DMS114 treated with DMSO at 0.1 percent for 48 hours (cell line): ENCODE results near the gene RDH16.
"Not testable (repeated sequence)": the region's sequence is repeated elsewhere in the genome, so short reads cannot be mapped to it uniquely, and the experiment has no call there.

ENCODE experiments used
- DNase-seq: peaks from one replicate; lab custom pipeline; 2025; ENCODE audit not compliant: unreplicated experiment; lab: John Stamatoyannopoulos, UW

The RDH16 gene

GRCh38 chr12:56954958-56955355, 2.5 kb downstream of the RDH16 start:
- no peak for DNase-seq

GRCh38 chr12:56954057-56954957, 3.1 kb downstream of the RDH16 start:
- DNase-seq: no peak

GRCh38 chr12:56953314-56953713, 4.1 kb downstream of the RDH16 start:
- no peak for DNase-seq

- DNase-seq: no peak
These were observed 5.6 kb downstream of the RDH16 start for GRCh38 chr12:56951582-56952339.

GRCh38 chr12:56948881-56949280, 8.5 kb downstream of the RDH16 start:
- no peak for DNase-seq

- DNase-seq: no peak
These were observed 9.0 kb downstream of the RDH16 start for GRCh38 chr12:56948457-56948777.

GRCh38 chr12:56947633-56948456, 9.6 kb downstream of the RDH16 start:
- no peak for DNase-seq

- DNase-seq: no peak
These were observed 13.5 kb downstream of the RDH16 start for GRCh38 chr12:56943878-56944277.

GRCh38 chr12:56943374-56943773, 14.0 kb downstream of the RDH16 start:
- not testable (repeated sequence) for DNase-seq

GRCh38 chr12:56941299-56942017, 15.9 kb downstream of the RDH16 start:
- no peak for DNase-seq

GRCh38 chr12:56940942-56941298, 16.5 kb downstream of the RDH16 start:
- not testable (repeated sequence) for DNase-seq

GRCh38 chr12:56935752-56936151, 21.7 kb downstream of the RDH16 start:
- DNase-seq: no peak

- DNase-seq: no peak
These were observed 22.3 kb downstream of the RDH16 start for GRCh38 chr12:56935157-56935556.

- no peak for DNase-seq
These were observed 23.4 kb downstream of the RDH16 start, which contains the start of gene SDR9C7 for GRCh38 chr12:56933826-56934625. SDR9C7 (minus strand) TSS chr12:56934408; CDS start chr12:56934261, 147 bp downstream.

- no peak for DNase-seq
These were observed 24.5 kb downstream of the RDH16 start for GRCh38 chr12:56932867-56933266.

GRCh38 chr12:56932146-56932545, 25.3 kb downstream of the RDH16 start:
- DNase-seq: no peak

- DNase-seq: no peak
These were observed 25.9 kb downstream of the RDH16 start for GRCh38 chr12:56931474-56931978.

- no peak for DNase-seq
These were observed 27.2 kb downstream of the RDH16 start for GRCh38 chr12:56930241-56930640.

- DNase-seq: no peak
These were observed 27.6 kb downstream of the RDH16 start for GRCh38 chr12:56929780-56930179.

GRCh38 chr12:56928262-56928661, 29.1 kb downstream of the RDH16 start:
- DNase-seq: no peak
